ENCODE measurements around the gene LEMD2.
A peak's percentile ranks its signal among the peaks of the same experiment; 100 is the strongest.

LEMD2 gene

GRCh38 chr6:33770833-33771145 lies 18.1 kb downstream of the LEMD2 start:
- in situ Hi-C loops (cut with HindIII; ENCODE audit: low sequenced_read_pairs) = no loop called here

DNA sequence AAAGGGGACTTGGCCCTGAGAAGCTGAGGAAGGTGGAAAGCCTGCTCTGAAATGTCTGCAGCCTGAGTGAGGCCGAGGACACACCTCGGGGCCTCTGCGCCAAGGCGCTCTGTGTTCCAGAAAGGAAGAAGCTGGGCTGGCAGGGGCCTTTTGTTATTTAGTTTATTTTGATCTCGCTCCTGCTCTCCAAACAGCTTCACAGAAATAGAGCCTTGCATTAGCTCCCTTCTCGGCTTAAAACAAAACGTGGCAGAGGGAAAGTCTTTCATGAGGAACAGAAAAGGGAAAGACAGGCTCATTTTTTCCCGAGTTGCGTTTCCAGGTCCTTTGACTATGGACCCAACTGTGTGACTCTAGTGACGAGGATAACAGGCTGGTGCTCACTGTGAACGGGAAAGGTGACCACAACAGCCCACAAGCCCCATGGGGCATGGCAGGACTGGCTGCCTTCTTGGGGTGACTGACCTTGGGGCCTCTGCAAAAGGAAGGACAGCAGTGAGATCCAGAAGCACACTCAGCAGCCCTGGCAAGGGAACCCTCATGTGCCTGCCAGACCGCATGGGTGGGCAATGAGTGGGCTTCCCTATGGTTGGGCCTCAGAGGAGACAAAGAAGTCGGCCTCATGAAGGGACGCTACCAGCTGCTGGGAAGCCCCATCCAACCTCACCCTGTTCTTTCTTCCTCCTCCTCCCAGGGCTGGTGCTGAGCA lies 18.7 kb downstream of the LEMD2 start:
- TF ChIP-seq, protein P1, sequence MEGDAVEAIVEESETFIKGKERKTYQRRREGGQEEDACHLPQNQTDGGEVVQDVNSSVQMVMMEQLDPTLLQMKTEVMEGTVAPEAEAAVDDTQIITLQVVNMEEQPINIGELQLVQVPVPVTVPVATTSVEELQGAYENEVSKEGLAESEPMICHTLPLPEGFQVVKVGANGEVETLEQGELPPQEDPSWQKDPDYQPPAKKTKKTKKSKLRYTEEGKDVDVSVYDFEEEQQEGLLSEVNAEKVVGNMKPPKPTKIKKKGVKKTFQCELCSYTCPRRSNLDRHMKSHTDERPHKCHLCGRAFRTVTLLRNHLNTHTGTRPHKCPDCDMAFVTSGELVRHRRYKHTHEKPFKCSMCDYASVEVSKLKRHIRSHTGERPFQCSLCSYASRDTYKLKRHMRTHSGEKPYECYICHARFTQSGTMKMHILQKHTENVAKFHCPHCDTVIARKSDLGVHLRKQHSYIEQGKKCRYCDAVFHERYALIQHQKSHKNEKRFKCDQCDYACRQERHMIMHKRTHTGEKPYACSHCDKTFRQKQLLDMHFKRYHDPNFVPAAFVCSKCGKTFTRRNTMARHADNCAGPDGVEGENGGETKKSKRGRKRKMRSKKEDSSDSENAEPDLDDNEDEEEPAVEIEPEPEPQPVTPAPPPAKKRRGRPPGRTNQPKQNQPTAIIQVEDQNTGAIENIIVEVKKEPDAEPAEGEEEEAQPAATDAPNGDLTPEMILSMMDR (IDR thresholded peaks at IDR 0.05; ENCODE audit: low read depth, low read length, missing control alignments) = no peak
- DNase-seq (ENCODE audit: low read depth) = no peak
- in situ Hi-C loops (cut with HindIII; ENCODE audit: low sequenced_read_pairs) = no loop called here
- H3K4me3 ChIP-seq (ENCODE audit: low read depth, low read length) = no peak overlapping the region

More at GRCh38 chr6:33770833-33771145, 18.1 kb downstream of the LEMD2 start:
- no peak for DNase-seq (ENCODE audit: low read depth)
- no peak overlapping the region for H3K4me3 ChIP-seq (ENCODE audit: low read depth, low read length)
- TF ChIP-seq, protein P1 (IDR thresholded peaks at IDR 0.05; ENCODE audit: low read depth, low read length, missing control alignments) = no peak

DNA sequence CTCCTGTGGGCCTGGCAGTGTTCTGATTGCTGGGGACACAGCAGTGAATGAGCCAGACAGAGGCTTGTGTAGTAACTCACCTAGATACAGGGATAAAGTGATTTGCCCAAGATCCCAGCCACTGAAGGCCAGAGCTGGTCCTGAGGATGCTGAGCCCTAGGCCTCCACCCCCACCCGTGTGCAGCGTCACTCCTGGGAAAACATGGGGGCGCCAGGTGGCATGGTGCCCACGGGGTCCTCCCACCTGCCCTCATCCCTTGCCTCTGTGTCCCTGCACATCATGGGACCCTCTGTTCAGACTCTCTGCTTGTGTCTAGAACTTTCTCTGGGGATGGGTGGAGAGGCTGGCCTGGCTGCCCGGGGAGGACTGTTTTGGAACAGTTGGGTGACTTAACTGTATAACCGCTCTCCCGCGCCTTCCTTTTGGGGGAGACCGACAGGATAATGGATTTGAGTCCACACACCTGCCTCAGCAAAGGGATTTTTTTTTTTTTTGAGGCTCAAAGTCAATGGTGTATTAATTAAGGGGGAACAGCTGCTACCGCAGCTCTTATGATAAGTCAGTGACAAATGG lies 19.6 kb downstream of the LEMD2 start:
- no peak overlapping the region for H3K4me3 ChIP-seq (ENCODE audit: low read depth, low read length)
- in situ Hi-C loops (cut with HindIII; ENCODE audit: low sequenced_read_pairs) = loop anchor here (5.0 to 10.0 kb wide), 2 partner anchors 185 to 373 kb away; partner anchors contain the start of gene BAK1
- TF ChIP-seq, protein P1 (IDR thresholded peaks at IDR 0.05; ENCODE audit: low read depth, low read length, missing control alignments) = no peak
- DNase-seq (ENCODE audit: low read depth) = no peak

GRCh38 chr6:33768644-33769120 lies 20.2 kb downstream of the LEMD2 start:
- TF ChIP-seq, protein P1 (IDR thresholded peaks at IDR 0.05; ENCODE audit: low read depth, low read length, missing control alignments) = peak; percentile 85
- in situ Hi-C loops (cut with HindIII; ENCODE audit: low sequenced_read_pairs) = loop anchor here (5.0 to 10.0 kb wide), 2 partner anchors 184 to 374 kb away; partner anchors contain the start of gene BAK1
- DNase-seq (ENCODE audit: low read depth) = peak; percentile 49
- H3K4me3 ChIP-seq (ENCODE audit: low read depth, low read length) = no peak overlapping the region

DNA sequence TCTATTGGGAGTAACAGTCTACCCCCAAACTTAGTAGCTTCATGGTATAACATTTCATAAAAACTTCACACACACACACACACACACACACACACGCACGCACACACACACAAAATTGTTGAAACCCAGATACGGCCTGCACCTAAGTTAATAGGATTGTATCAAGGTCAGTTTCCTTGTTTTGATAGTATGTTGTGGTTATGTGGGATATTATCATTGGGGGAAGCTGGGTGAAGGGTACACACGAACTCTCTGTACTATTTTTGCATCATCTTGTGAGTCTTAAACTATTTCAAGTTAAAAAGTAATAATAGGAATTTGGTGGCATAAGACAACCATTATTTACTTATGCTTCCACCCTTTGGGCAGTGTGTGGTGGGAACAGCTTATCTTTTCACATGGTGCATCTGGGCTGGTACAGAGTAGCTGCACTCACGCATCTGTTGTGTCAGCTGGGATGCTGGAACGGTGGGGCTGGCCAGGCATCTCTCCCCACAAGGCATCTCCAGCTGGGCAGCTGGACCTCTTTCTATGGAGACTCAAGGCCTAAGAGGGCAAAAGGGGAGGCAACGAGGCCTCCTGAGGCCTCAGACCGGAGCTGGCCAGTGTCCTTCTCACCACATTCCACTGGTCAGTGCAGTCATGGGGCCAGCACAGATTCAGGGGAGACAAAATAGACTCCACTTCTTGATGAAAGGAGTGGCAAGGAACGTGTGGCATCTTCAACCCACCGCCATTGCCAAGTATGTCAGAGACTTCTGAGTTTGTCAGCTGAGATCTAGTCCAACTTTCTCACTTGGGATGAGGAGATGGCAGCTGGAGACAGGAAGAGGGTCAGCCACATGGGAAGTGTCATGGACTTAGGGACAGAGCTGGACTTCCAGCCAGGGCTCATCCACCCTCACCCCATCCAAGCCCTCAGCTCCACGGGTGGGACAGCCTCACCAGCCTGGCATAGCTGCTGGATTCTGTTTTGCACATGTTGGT lies 21.7 kb downstream of the LEMD2 start:
- TF ChIP-seq, protein P1 (IDR thresholded peaks at IDR 0.05; ENCODE audit: low read depth, low read length, missing control alignments) = no peak
- no peak for DNase-seq (ENCODE audit: low read depth)
- H3K4me3 ChIP-seq (ENCODE audit: low read depth, low read length) = no peak overlapping the region
- in situ Hi-C loops (cut with HindIII; ENCODE audit: low sequenced_read_pairs) = loop anchor here (5.0 to 10.0 kb wide), 2 partner anchors 182 to 375 kb away; partner anchors contain the start of gene BAK1

DNA sequence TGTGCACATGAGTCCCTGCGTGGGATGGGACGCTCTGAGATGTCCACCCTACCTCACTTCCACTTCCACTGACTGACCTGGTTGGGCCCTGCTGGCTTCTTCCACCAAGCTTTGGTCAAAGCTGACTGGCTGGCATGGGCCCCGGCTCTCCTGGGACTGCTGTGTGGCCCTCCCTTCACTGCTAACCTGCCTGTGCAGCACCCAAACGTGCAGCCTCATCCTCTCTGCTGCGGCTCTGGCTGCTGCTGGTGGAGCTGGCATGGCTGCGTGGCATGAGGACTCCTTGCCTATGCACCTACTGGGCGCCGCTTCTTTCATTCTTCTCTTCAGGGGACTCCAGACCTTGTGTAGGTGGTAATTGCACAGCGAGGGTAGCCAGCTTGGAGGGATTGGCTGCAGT lies 23.6 kb downstream of the LEMD2 start:
- in situ Hi-C loops (cut with HindIII; ENCODE audit: low sequenced_read_pairs) = loop anchor here (5.0 to 10.0 kb wide), 2 partner anchors 181 to 377 kb away; partner anchors contain the start of gene BAK1
- TF ChIP-seq, protein P1 (IDR thresholded peaks at IDR 0.05; ENCODE audit: low read depth, low read length, missing control alignments) = no peak
- H3K4me3 ChIP-seq (ENCODE audit: low read depth, low read length) = no peak overlapping the region
- DNase-seq (ENCODE audit: low read depth) = no peak
